ENCODE results near the gene CPSF3.
A peak's percentile ranks its signal among the peaks of the same experiment; 100 is the strongest.
"Not testable (repeated sequence)": the region's sequence is repeated elsewhere in the genome, so short reads cannot be mapped to it uniquely, and the experiment has no call there.

The CPSF3 gene

GRCh38 chr2:9390151-9390850, 33.2 kb upstream of the CPSF3 start:
- no peak for TF ChIP-seq CTCF (IDR thresholded peaks at IDR 0.05)
- no peak for DNase-seq (ENCODE audit: low spot score)
- Histone ChIP-seq H3K27ac (no peak overlapping the region), H3K4me3 (no peak overlapping the region)

DNA sequence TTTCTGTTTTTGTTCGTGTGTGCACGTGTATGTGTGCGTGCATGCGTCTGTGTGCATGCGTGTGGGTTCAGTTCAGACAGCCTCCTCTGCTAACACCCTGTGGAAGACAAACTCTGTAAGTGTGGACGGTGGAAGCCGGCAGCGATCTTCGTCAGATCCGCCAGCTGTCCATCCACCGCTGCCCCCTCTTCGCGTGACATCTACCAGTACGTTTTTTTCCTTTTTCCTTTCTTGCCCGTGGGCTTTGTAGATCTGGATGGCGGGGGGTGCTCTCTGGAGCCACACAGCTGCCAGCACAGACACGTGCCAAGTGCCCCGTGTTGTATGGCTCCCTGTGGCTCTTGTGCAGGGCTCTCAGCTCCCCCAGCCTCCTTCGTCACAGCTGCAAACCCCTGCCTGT, 32.5 kb upstream of the CPSF3 start:
- TF ChIP-seq CTCF (IDR thresholded peaks at IDR 0.05) = no peak
- DNase-seq (ENCODE audit: low spot score) = no peak
- Histone ChIP-seq H3K27ac (no peak overlapping the region), H3K4me3 (no peak overlapping the region)

DNA sequence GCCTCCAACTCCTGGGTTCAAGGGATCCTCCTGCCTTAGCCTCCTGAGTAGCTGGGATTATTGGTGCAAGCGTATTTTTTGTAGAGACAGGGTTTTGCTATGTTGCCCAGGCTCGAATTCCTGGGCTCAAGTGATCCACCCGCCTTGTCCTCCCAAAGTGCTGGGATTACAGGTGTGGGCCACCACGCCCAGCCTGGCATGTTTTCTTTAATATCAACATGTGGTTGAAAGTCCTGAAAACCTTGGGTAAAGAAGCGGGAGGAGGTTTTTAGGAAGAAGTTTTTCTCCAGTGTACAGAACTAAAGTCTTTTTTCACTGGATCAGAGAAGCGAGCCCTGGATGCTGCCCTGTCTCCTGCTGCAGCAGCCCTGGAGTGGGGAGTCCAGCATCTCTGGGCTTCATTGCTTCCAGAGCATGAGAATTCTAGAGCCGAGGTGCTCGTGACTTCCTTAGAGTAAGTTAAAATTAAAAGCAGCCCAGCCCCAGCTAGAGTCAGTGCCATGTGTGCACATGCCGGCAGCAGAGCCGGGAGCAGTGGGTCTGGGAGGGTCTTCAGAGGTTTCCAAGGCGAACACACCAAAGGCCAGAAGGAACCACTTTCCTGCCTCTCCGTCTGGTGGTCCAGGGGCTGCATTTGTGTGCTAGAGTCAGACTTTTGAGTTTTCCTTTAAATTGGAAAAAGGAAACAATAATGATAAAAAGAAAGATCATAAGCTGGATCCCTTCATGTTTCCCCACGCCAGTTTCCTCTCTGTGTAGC, 31.3 kb upstream of the CPSF3 start:
- no peak for TF ChIP-seq CTCF (IDR thresholded peaks at IDR 0.05)
- DNase-seq (ENCODE audit: low spot score) = no peak
- Histone ChIP-seq H3K4me3 (no peak overlapping the region), H3K27ac (peak overlapping the region in 1 of 2 donors; percentile 77)

GRCh38 chr2:9392898-9393765, 30.3 kb upstream of the CPSF3 start:
- DNase-seq (ENCODE audit: low spot score) = no peak
- TF ChIP-seq CTCF (IDR thresholded peaks at IDR 0.05) = no peak
- H3K4me3 ChIP-seq = no peak overlapping the region
- peak overlapping the region in 1 of 2 donors; percentile 77 for H3K27ac ChIP-seq

- Histone ChIP-seq H3K4me3 (no peak overlapping the region), H3K27ac (peak overlapping the region in 1 of 2 donors; percentile 11)
- no peak for DNase-seq (ENCODE audit: low spot score)
- TF ChIP-seq CTCF (IDR thresholded peaks at IDR 0.05) = no peak
These were observed 28.6 kb upstream of the CPSF3 start for GRCh38 chr2:9394816-9395215.

DNA sequence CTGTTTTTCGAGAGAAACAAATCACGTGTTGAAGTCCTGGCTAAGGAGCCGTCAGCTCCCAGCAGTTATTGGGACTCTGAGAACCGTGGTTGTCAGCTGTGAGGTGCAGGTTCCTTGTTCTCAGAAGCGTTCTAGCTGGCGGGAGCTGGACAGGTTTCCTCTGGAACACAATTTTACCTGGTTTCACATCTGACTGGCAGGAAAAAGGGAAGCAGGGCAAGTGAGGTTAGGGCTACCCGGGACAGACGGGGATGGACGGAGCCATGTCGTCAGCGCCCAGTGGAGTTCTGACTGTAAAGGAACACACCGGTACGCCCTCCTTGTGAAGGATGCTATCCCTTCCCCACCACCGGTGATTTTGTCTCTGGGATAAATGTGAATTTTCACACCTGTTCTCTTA, 26.3 kb upstream of the CPSF3 start:
- no peak overlapping the region for H3K27ac ChIP-seq
- DNase-seq (ENCODE audit: low spot score) = no peak
- H3K4me3 ChIP-seq = no peak overlapping the region
- no peak for TF ChIP-seq CTCF (IDR thresholded peaks at IDR 0.05)

DNA sequence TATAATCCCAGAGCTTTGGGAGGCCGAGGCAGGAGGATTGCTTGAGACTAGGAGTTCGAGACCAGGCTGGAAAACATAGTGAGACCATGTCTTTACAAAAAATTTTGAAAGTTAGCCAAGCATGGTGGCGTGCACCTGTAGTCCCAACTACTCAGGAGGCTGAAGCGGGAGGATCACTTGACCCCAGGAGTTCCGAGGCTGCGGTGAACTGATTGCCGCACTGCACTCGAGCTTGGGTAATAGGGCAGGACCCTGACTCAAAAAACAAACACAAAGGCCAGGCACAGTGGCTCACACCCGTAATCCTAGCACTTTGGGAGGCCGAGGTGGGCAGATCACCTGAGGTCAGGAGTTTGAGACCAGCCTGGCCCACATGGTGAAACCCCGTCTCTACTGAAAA, 25.2 kb upstream of the CPSF3 start:
- peak overlapping the region in 1 of 2 donors; percentile 57 for H3K27ac ChIP-seq
- not testable (repeated sequence) for H3K4me3 ChIP-seq; DNase-seq (ENCODE audit: low spot score)

Measured in coronary artery (tissue), 2 donors.